Head of caudate nucleus (tissue), 42 donors: ENCODE measurements around the gene ZNHIT6.

Source experiments
- DNase-seq, 42 donors: peaks; one replicate each; pipeline versions ENCODE4 v3.0.0 to v3.0.0-alpha.2; 2020 to 2021; ENCODE audit warnings: mixed read lengths in 7 of 42
- intact Hi-C: fragments of 100-400 bp; cut with DNase I; formaldehyde crosslinking; loops from one replicate; pipeline ENCODE4 v1.15.0; 2022

The ZNHIT6 gene

DNA sequence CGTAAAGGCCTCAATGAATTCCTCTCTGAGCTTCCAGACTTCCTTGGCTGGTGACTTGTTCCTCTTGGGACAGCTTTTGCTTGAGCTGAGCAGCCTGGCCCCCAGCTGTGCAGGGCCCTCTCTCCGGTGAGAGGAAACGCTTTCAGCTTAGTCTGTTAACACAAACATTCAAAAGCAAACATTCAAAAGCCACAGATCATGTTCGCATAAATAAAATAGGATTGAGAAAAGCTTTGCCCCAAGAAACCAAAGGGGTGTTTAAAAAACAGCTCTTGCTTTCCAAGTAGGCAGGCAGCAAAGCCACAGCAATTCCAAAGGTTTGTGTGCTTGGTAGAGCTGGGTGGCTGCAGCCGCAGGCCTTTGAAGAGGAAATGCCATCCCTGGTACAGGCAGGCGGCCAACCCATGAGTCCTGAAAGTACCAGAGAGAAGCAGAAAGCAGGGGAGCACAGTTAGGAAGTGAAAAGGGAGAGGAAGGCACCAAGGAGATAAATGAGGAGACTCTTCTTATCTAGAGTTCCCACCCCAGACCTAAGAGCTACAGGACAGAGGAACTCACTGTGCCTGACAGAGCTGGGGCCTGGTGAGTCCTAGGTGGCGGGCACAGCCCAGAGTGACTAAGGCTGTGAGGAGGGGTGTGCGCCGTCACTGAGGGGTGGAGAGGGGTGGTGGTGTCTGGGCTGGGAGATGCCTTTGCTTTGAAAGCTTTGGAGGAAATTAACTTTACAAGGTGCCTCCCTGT is 79.3 kb downstream of the ZNHIT6 start:
- intact Hi-C loops = no loop called here
- DNase-seq = peak in 8 of 42 donors; percentile 8 to 31 (median 16)

DNA sequence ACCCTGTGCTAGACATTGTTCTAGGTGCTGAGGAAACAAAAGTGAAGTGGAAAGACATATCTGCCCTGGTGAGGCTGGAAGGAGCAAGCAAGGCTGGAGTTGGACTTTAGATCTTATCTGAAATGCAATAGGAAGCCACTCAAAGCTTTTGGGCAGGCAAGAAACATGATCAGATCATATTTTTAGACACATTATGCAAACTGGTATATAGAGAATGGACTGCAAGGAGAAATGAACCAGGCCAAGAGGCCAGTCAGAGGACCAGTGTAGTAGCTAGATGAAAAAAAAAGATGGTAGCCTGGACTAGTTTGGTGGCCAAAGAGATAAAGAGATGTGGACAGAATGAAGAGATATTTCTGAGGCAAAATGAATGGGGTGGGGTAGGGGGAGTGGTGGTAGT is 81.4 kb downstream of the ZNHIT6 start:
- no peak for DNase-seq
- intact Hi-C loops = no loop called here

DNA sequence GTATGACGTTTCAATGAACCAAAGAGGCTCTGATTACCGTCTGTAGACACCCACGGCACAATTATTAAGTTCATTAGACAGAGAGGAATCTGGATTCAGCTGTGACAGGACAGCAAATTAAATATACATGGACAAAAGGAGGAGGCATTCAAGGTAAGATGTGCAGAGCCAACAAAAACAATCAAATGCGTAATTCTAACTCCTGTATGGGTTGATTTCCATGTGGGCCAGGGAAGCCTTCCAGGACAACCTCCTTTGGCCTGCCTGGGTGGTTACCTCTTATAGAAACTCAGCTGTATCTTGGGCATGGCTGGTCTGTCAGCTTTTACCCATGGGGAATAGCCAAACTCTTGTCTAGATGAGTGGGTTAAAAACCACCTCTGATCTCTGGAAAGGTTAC is 83.9 kb downstream of the ZNHIT6 start:
- DNase-seq = no peak
- intact Hi-C loops = no loop called here

DNA sequence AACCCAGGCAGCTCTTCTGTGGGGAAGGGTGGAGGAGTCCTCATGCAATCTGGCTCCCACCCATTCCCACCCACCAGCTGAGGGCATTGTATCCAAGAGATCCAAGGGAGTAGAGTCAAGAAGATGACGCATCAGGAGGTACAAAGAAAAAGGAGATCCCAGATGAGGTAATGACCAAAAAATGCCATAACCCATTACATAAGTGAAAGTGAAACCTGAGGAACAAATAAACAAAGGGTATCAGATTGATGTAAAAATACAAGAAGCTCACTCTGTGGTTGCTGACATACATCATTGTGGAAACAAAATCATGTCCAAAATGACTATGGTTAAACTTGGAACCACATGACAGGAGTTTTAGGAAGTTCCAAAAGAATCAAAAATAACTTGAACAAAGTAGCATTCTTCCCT is 85.2 kb downstream of the ZNHIT6 start:
- DNase-seq = no peak
- intact Hi-C loops = no loop called here

DNA sequence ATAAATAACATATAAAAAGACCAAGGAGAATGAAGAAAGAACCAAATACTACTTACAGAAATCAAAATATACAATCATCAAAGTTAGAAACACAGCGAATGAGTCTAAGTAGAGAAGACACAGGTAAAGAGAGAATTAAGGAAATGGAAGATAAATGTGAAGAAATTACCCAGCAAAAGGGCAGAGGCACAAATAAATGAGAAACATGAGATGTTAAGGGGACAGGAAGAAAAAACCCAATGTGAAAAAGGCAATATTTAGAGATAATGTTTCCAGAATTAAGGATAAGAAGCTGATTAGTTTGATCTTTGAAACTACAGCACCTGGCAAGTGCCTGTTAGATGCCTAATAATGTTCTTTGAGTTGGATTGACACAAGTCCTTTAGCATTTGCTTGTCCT is 86.8 kb downstream of the ZNHIT6 start:
- no peak for DNase-seq
- intact Hi-C loops = no loop called here

DNA sequence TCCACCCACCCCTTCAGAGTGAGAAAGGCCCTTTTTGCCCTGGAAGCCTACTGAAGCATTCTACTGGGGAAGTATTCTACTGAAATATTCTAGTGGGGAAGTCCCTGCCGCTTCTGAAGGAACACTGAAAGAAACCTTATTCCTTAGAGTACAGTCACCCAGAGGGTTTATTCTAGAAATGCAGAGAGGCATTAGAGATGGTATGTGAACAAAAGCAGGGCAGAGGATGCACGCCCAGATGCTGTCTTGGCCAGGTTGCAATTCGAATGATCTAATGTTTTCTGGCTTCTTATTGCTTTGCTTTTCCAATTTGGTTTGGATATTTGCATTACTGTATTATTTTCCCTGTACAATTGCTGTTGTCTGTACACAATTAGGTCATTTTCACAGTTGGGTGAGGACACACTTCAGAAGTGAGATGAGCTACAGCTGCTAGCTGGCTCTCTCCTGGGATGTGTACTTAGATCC is 90.6 kb downstream of the ZNHIT6 start:
- intact Hi-C loops = no loop called here
- no peak for DNase-seq

DNA sequence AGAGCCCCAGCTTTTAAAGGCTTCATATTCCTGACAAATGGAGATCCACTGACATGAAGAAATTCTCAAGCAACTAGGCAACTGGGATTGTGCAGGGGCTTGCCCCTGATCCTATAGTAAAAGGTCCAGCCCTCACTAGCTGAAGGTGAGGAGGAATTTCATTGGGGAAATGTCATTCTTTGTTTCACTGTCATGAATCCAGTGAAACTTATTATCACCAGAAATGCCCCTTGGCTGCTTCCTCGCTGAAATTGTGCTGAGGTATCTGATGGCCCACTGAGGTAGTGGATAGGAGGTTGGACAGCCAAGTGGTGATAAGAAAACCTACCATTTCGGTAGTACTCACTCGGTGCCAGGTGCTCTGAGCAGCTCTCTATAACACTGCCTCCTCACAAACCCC is 91.5 kb downstream of the ZNHIT6 start:
- no peak for DNase-seq
- intact Hi-C loops = no loop called here

DNA sequence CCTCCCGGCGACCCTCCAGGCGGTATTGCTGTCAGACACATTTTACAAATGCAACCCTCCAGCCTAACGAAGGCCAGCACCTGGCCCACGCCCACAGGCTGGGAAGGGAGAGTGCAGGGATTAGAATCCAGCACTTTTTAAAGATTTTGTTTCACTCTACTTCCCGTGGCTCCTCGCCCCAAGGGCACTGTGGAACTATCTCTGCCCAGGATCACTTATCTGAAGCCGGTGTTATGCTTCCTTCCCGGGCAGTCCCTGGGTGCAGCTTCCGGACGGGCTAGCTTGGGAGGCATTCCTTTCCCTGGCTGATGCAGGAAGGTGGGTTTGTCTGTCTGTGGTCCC is 91.9 kb downstream of the ZNHIT6 start:
- intact Hi-C loops = no loop called here
- DNase-seq = no peak

DNA sequence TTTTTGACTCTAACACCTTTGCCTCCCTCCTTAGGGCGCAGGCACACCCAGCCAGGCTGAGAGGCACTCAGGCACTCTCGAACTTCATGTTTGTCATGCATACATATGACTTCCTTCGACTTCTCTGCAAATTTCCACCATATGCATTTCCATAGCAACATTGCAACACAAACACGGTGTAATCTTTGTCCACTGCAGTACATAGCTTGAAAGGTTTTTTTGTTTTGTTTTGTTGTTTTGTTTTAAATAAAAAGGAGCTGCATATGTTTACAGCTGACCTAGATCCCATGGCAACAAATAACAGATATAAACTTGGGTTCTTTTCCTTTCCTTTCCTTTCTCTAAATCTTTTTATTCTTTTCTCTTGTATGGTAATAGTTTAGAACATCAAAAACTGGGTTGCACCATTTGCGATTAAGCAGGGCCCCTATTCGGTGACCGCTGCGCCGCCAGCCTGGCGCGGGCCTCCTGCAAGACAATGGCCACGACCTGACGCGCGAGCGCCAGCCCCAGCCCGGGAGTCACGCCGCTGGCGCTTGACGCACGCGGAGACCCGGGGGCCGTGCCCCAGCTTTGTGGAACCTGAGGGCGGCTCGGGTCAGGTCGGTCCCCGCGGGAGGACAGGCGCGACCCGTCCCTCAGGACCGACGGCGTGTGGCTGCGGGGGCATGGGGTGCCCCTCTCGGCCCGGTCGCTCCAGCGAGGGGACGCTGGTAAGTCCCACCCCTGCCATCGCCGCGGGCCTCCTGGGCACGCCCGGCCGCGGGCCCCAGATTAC is 92.5 kb downstream of the ZNHIT6 start:
- intact Hi-C loops = no loop called here
- peak in 14 of 42 donors; percentile 6 to 48 (median 16) for DNase-seq

DNA sequence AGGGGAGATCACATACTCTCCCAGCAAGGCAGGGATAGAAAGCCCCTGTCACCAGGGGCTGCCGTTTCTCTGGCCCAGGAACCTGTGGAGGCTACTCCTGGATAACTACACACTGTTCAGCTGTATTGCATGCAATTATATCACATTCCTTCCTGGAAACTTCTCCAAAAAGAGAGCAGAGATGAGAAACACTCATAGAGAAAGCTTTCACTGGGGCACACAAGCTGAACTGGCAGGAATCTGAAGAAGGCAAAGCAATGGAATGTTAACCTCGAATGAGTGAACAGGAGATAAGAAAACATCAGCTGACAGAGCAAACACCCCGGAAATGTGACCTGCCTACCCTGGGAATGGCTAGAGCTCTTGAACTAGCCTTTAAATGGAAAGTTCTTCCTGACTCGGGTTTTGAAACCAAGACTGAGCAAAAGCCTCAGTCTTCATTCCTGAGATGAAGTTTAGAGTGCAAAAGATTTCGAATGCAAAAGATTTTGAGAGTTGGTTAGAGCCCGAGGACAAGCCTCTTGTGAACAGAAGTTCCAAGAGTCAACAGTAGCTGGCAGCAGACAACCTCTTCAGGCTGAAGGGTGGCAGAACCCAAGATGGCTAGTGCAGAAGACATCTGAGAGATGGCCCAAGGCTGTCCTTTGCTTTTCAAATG is 95.4 kb downstream of the ZNHIT6 start:
- no peak for DNase-seq
- intact Hi-C loops = no loop called here

DNA sequence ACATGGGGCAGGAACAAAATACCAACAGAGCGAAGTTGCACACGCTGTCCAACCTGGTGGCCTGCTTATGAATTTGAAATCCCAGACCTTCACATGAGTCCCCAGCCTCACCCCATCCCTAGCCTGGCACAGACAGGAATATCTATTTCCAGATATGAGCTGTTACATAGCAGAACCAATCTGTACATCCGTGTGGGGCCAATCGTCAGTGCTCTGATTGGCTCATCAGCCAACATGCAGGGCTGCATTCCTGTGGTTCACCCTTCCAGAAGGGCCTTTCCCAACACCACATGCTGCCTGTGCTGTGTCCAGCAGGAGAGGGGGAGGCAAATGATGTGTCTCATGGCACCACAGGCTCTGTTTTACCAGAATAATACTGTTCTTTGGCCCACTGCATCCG is 96.4 kb downstream of the ZNHIT6 start:
- intact Hi-C loops = no loop called here
- no peak for DNase-seq

DNA sequence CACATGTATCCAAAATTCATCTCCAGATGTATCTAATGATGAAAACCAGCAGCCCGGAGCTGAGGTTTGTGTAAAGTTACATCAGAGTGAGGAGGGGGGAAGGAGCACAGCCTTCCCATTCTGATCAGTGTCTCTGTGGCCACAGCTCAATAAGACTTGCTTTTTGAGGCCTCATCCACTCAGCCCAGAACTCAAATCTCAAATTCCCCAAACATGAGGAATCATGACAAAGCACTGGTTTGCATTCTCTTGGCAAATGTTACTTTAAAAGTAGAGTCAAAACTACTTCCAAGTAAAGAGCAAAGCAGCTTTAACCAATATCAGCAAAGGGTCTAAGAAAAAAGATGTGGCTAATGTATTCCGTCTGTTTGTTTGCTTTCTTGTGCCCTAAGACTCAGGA is 96.8 kb downstream of the ZNHIT6 start:
- intact Hi-C loops = no loop called here
- no peak for DNase-seq

DNA sequence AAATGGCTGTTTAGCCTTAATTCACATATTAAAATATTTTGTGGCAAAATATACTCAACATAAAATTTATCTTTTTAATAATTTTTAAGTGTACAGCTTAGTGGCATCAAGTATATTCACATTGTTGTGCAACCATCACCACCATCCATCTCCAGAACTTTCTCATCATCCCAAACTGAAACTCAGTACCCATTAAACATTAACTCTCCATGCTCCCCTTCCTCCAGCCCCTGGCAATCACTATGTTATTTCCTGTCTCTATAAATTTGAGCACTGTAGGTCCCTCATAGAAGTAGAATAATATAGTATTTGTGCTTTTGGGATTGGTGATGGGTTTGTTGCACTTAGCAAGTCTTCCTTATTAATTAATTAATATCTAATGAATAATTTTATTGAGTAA is 98.3 kb downstream of the ZNHIT6 start:
- DNase-seq = no peak

DNA sequence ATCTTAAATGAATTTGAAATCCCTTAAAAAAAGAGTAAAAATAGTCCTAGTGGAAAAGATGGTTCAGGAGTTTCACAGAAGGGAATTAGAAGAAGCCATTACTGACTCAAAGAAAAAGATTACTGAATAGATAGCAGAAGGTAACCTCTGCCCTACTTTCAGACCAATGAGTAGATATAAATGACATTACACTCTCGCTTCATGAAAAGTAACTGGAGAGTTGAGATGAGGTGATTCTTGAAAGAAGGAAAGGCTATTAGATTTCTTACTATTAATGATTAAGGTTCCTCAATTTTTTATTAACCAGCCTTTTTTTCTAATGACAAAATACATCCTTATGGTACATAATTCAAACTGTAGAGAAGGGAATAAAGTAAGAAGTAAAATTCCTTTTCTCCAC is 99.4 kb downstream of the ZNHIT6 start:
- intact Hi-C loops = no loop called here
- DNase-seq = no peak

More for the DNA sequence above, 98.3 kb downstream of the ZNHIT6 start:
- intact Hi-C loops = no loop called here

DNA sequence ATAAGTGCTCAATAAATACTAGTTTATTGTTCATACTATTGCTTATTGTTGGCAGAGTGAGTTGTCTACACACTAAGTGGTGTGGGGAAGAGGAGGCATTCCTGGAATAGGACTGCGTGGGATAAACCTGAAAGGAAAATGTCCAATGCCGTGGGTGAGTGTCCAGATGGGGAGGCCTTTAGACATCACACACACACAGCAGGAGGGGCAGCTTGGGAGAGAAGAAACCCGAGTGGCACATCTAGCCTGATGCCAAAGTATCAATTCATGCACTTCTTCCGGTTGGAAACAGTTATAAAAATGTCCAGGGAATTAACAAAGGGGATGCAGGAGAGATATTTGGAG is 100.3 kb downstream of the ZNHIT6 start:
- intact Hi-C loops = no loop called here
- no peak for DNase-seq

DNA sequence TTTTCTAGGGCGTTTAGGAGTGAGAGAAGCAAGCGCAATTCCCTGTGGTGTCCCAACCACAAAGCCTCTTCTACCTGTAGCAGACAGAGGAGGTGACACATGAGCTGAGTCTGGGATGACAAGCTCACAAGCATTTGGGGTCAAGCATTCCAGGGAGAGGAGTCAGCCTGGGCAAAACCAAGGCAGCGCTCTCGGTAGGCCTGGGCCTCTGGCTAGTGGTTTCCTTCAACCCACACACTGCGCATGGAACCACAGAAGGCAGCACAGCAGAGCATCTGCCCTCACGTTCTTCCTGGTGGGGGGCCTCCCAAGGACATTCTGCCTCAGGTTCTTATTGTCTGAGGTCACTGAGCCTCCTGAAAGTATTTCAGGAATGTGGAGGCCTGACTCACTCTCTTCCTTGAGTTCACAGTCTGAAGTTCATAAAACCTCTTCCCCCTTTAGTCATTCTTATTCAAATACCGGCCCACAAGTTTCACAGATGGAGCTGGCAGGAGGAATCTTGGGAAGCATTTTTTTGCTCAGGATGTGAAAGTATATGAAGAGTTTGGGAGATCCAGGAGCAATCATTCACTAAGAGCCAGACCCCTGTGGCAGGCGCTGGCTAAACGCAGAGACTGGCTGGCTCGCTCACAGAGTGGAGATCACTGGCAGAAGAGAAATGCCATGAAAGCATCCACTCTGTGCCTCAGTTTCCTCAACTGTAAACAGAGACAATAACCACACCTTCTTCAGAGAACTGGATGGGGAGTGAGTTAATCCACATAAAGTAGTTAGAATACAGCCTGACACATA is 100.9 kb downstream of the ZNHIT6 start:
- DNase-seq = no peak
- intact Hi-C loops = no loop called here

DNA sequence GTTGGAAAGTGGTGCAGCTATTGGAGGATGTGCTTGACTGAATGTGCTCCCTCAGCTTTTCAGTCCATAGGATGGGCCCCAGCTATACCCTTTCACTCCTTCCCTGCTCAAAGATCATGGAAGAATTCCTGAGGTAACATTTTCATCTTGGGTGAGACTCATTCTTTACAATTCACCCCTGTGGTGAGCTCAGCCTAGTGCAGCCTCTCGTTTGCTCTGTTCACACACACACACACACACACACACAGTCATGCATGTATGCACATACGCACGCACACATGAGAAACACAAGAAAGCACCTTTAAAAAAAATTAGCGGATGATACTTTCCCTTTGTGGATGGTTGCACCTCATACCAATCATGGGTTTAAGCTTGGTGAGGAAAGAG is 101.8 kb downstream of the ZNHIT6 start:
- intact Hi-C loops = no loop called here
- no peak for DNase-seq

DNA sequence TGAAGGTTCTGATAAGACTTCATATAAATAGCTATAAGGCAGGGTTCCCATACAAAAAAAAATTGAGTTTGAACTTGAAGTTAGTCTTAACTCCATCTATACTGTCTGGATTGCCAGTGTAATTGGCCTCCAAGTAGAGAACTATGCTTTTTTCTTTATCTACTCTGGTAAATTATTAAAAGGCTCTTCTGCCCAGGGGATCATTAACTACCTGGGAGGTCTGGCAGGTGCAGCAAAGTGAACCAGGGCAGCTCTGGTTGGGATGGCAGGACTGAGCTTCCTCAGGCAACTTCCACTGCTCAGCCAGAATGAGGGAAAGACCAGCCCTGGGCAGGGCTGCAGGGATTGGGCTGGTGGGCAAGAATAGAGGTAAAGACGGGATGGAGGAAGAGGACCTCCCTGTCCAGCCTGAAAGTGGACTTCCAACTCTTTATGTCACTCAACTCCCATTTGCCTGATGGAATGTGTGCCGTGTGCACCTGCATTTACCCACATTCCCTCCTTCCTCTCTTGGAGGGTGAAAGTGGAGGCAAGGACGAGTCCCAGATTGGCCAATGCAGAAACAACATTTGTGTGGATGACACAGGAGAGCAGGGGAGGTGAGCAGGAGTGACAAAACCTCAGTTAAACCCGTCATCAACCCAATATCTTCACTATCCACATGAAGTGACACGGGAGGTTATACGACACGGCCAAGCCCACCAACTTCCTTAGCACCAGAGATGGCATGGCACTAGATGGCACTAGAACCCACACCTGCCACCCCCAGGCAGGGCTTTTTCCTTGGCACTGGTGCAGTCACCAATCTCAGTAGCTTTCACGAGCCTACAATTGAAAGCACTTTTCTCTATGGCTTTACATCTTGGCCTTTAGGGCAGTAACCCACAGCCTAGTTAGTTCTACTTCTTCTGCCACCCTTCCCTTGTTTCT is 102.5 kb downstream of the ZNHIT6 start:
- DNase-seq = peak in 1 of 42 donors; percentile 20
- intact Hi-C loops = no loop called here
